ENCODE data around the gene MEGF10. TPM values are rescaled to one million over a fixed set of nuclear protein-coding genes. Genes with fewer than 3 reads are reported as not detected.

Gene MEGF10
- total and polyA plus RNA-seq, 2 donors (not counting 1 experiment from before 2014, with no cell fraction given), result not detected

DNA sequence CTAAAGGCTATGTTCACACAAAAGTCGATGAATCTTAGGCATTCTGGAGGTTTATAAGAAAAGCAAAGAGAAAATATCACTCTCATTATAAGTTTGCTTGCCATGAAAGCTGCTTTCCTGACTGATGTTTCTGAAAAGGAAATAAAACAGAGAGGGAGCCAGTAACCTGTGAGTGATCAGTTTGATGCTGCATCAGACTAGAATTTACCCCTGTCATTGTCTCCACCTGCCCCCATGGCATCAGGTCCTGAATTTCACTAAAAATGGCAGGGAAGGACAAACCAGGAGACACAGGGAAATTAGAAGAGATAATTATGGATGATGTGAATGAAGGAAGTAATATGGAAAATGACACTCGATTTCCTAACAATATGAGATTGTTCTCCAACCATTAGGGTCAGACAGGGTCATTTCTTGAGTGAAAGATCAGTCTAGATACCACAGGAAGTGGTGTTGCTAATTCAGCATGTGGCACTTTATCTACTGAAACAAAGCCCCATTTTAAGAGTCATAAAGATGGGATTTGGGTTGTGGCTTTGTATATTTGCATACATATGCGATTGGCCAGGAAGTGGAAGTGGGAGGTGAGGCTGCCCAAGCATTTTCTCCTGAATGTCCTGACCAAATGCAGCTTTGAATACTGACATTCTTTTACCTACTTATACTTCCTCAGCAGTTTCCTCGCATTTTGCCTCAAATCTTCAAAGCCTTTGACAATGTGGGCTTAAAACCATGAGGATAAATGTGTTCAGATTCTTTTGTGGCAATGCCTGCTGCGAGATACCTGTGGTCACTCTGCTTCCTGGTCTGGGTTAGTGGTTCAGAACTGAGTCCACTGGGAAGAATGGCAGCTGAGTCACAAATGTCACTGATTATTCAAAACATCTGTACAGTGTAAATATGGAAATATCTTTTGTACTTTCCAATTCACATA is 29.7 kb downstream of the MEGF10 start:
- Histone ChIP-seq H3K9me3 (ENCODE audit: control extremely low read depth in 1 of 3, control insufficient read depth in 2 of 3, insufficient read depth in 1 of 3, low read length in 2 of 3) (no peaks in the 10 kb centered on the region), H3K4me3 (ENCODE audit: control extremely low read depth in 1 of 5, extremely low read depth in 1 of 5, insufficient read depth in 1 of 5, low read depth in 2 of 5, low read length in 4 of 5) (no peak overlapping the region), H3K4me2 (replicated peaks; ENCODE audit: low read depth, low read length, poor library complexity, severe bottlenecking) (peak overlapping the region; percentile 21), H3K27me3 (replicated peaks in 1 of 4; ENCODE audit: control extremely low read depth in 1 of 4, control insufficient read depth in 3 of 4, insufficient read depth in 4 of 4, low read length in 3 of 4) (no peaks in the 10 kb centered on the region), H3K4me1 (ENCODE audit: control insufficient read depth in 2 of 2, insufficient read depth in 2 of 2, low read length in 2 of 2) (peaks cover 7 to 12% of the 10 kb centered on the region in 2 donors), H3K36me3 (replicated peaks in 1 of 2; ENCODE audit: control extremely low read depth in 1 of 2, control insufficient read depth in 1 of 2, extremely low read depth in 1 of 2, insufficient read depth in 2 of 2, low read length in 1 of 2) (no peaks in the 10 kb centered on the region), H3K9ac (ENCODE audit: low read length) (peak overlapping the region; percentile 2), H3K27ac (ENCODE audit: low read length in 2 of 2) (no peak overlapping the region), H3K79me2 (ENCODE audit: control insufficient read depth, insufficient read depth, low read length) (no peaks in the 10 kb centered on the region), H4K20me1 (ENCODE audit: control insufficient read depth, insufficient read depth, low read length, poor library complexity, severe bottlenecking) (no peaks in the 10 kb centered on the region), H2AFZ (ENCODE audit: insufficient read depth, low read depth, low read length, poor library complexity, severe bottlenecking) (peak overlapping the region; percentile 3)
- TF ChIP-seq EZH2 (IDR thresholded peaks at IDR 0.05; ENCODE audit: borderline replicate concordance, insufficient read depth, low read depth, low read length, poor library complexity, severe bottlenecking), result no peak
- TF ChIP-seq, protein P1, sequence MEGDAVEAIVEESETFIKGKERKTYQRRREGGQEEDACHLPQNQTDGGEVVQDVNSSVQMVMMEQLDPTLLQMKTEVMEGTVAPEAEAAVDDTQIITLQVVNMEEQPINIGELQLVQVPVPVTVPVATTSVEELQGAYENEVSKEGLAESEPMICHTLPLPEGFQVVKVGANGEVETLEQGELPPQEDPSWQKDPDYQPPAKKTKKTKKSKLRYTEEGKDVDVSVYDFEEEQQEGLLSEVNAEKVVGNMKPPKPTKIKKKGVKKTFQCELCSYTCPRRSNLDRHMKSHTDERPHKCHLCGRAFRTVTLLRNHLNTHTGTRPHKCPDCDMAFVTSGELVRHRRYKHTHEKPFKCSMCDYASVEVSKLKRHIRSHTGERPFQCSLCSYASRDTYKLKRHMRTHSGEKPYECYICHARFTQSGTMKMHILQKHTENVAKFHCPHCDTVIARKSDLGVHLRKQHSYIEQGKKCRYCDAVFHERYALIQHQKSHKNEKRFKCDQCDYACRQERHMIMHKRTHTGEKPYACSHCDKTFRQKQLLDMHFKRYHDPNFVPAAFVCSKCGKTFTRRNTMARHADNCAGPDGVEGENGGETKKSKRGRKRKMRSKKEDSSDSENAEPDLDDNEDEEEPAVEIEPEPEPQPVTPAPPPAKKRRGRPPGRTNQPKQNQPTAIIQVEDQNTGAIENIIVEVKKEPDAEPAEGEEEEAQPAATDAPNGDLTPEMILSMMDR (IDR thresholded peaks at IDR 0.05), result no peak
- intact Hi-C loops (cut with micrococcal nuclease), result no loop called here
- WGBS (ENCODE audit: insufficient coverage), result no CpG with 5 or more reads among the region's 5 CpGs
- DNase-seq (no peak), ATAC-seq (ENCODE audit: low read depth) (no peak)
- peaks cover 12% of the 10 kb centered on the region for H3K4me1 Mint-ChIP-seq
- CTCF ChIA-PET, result interaction anchor here (0.6 kb wide), 1 partner anchor 533 kb away, joined by 3 read pairs; no protein-coding TSS in a partner anchor
- no peaks in the 10 kb centered on the region for H3K9me3 Mint-ChIP-seq (ENCODE audit: insufficient read depth)
- POLR2A ChIA-PET, result interaction anchor here (0.6 kb wide), 1 partner anchor 531 kb away, joined by 7 read pairs; no protein-coding TSS in a partner anchor
- H3K4me3 Mint-ChIP-seq, result no peak overlapping the region
- peaks cover 6% of the 10 kb centered on the region for H3K27me3 Mint-ChIP-seq
- H3K27ac Mint-ChIP-seq, result no peak overlapping the region

DNA sequence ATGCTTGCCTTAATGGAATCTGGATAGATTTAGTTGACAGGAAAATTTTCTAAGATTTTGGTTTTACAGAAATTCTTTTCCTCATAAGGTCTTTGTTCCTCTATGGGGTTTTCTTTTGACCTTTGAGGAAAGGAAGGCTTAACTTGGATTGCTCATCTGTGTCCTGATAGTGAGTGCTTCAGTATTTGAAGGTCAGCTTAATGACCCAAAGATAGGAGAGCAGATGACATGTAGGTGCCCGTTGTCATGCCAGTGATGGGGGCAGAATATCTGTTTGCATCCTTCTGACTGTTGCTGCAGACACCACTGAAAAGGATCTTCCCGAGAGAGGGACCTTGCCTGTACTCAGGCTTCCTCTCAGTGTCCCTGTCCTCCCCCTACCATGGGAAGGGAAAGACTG is 30.9 kb downstream of the MEGF10 start:
- DNase-seq (no peak), ATAC-seq (ENCODE audit: low read depth) (no peak)
- Histone ChIP-seq H3K4me2 (replicated peaks; ENCODE audit: low read depth, low read length, poor library complexity, severe bottlenecking) (no peak overlapping the region), H2AFZ (ENCODE audit: insufficient read depth, low read depth, low read length, poor library complexity, severe bottlenecking) (no peak overlapping the region), H3K4me1 (ENCODE audit: control insufficient read depth in 2 of 2, insufficient read depth in 2 of 2, low read length in 2 of 2) (peaks cover 7 to 12% of the 10 kb centered on the region in 2 donors), H3K79me2 (ENCODE audit: control insufficient read depth, insufficient read depth, low read length) (no peaks in the 10 kb centered on the region), H3K27me3 (replicated peaks in 1 of 4; ENCODE audit: control extremely low read depth in 1 of 4, control insufficient read depth in 3 of 4, insufficient read depth in 4 of 4, low read length in 3 of 4) (no peaks in the 10 kb centered on the region), H3K36me3 (replicated peaks in 1 of 2; ENCODE audit: control extremely low read depth in 1 of 2, control insufficient read depth in 1 of 2, extremely low read depth in 1 of 2, insufficient read depth in 2 of 2, low read length in 1 of 2) (no peaks in the 10 kb centered on the region), H3K9ac (ENCODE audit: low read length) (no peak overlapping the region), H3K27ac (ENCODE audit: low read length in 2 of 2) (no peak overlapping the region), H3K9me3 (ENCODE audit: control extremely low read depth in 1 of 3, control insufficient read depth in 2 of 3, insufficient read depth in 1 of 3, low read length in 2 of 3) (no peaks in the 10 kb centered on the region), H4K20me1 (ENCODE audit: control insufficient read depth, insufficient read depth, low read length, poor library complexity, severe bottlenecking) (no peaks in the 10 kb centered on the region), H3K4me3 (ENCODE audit: control extremely low read depth in 1 of 5, extremely low read depth in 1 of 5, insufficient read depth in 1 of 5, low read depth in 2 of 5, low read length in 4 of 5) (no peak overlapping the region)
- CTCF ChIA-PET, result no interaction called here
- Mint-ChIP-seq H3K4me3 (no peak overlapping the region), H3K27ac (no peak overlapping the region), H3K4me1 (peaks cover 12% of the 10 kb centered on the region), H3K27me3 (peaks cover 5% of the 10 kb centered on the region), H3K9me3 (ENCODE audit: insufficient read depth) (no peaks in the 10 kb centered on the region)
- intact Hi-C loops (cut with micrococcal nuclease), result no loop called here
- POLR2A ChIA-PET, result interaction anchor here (0.6 kb wide), 1 partner anchor 532 kb away, joined by 7 read pairs; no protein-coding TSS in a partner anchor
- TF ChIP-seq, protein P1 (IDR thresholded peaks at IDR 0.05), result no peak
- TF ChIP-seq EZH2 (IDR thresholded peaks at IDR 0.05; ENCODE audit: borderline replicate concordance, insufficient read depth, low read depth, low read length, poor library complexity, severe bottlenecking), result no peak
- 100% methylated on average over 1 of the region's 2 CpGs for WGBS (ENCODE audit: insufficient coverage)
